Thyroid gland (tissue), 4 donors: ENCODE results near the gene SIRT4. TPM values are rescaled to one million over a fixed set of nuclear protein-coding genes. Genes with fewer than 3 reads are reported as not detected.

Source experiments
- DNase-seq, 2 donors: peaks; one replicate each; pipeline ENCODE4 v3.0.0-alpha.2; 2019
- H3K27ac ChIP-seq, 3 donors: fragments of 200-600 bp; sonication (generic); 1 replicate in 2 of 3; 2 replicates in 1 of 3; pipeline ENCODE4 v1.5.1; 2016 to 2019; ENCODE audit warnings: mild to moderate bottlenecking in 1 of 3, moderate library complexity in 1 of 3
- H3K27me3 ChIP-seq: fragments of 200-600 bp; sonication (generic); one replicate; pipeline ENCODE4 v1.5.1; 2019
- H3K36me3 ChIP-seq, 2 donors: fragments of 200-600 bp; sonication (generic); one replicate each; pipeline ENCODE4 v1.5.1; 2016 to 2019
- H3K4me1 ChIP-seq, 2 donors: fragments of 200-600 bp; sonication (generic); one replicate each; pipeline ENCODE4 v1.5.1; 2017 to 2019
- H3K4me3 ChIP-seq, 3 donors: fragments of 200-600 bp; sonication (generic); replicated peaks in 1 of 3; 1 replicate in 2 of 3; 2 replicates in 1 of 3; pipeline ENCODE4 v1.5.1; 2016; ENCODE audit warnings: mild to moderate bottlenecking in 1 of 3
- H3K9me3 ChIP-seq: fragments of 200-600 bp; sonication (generic); one replicate; pipeline ENCODE4 v1.5.1; 2017
- POLR2A ChIP-seq, 2 donors: fragments of 450-650 bp; IDR thresholded peaks; one replicate each; pipeline ENCODE4 v1.6.1; 2017; ENCODE audit warnings: antibody characterized with exemption in 2 of 2, mild to moderate bottlenecking in 2 of 2, moderate library complexity in 1 of 2
- WGBS, 2 donors: methylation state at CpG; one replicate each; pipeline ENCODE4 v1.1.5; 2017; 5-methylcytosine and 5-hydroxymethylcytosine counted together
- intact Hi-C: fragments of 100-400 bp; cut with DNase I; formaldehyde crosslinking; loops from one replicate; pipeline ENCODE4 v1.15.1; 2023
- total RNA-seq, 4 donors: library from RNA; depleted of rRNA; stranded (reverse); fragments of >200 nt; gene quantifications; one replicate each; pipeline ENCODE4 v1.2.3, GENCODE V29; 2016
- TF ChIP-seq, protein P1 (sequence below), 6 experiments: fragments of 200-600 bp in 3 of 6; fragments of 450-650 bp in 3 of 6; sonication (generic) in 3 of 6; IDR thresholded peaks; one replicate each; pipeline ENCODE4 v1.5.1; 2016 to 2019; ENCODE audit warnings: antibody characterized with exemption in 6 of 6, mild to moderate bottlenecking in 2 of 6, inconsistent platforms in 1 of 6, moderate library complexity in 1 of 6

SIRT4 gene
- total RNA-seq, 4 donors from 2014 or later, result 3.1 to 6.5 (median 3.8) TPM; not detected in 1

DNA sequence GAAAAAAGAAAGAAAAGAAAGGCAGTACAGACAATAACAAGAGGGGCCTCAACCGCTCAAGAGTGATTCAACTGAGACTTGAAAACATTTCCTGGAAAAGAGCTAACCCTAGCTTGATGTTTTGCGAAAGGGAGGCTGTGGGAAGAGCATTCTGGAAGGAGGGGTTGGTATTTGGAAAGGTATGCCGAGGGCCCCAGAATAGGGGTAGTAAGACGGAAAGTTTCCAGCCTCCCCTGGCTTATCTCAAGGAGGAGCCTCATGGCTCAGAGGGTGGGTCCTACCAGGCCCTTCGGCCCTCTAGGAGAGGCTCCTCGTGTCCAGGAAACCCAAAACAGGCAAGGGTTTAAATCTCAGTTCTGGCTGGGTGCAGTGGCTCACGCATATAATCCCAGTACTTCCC lies 18.8 kb upstream of the SIRT4 start:
- intact Hi-C loops, result no loop called here
- Histone ChIP-seq H3K27ac (no peak overlapping the region), H3K27me3 (no peaks in the 10 kb centered on the region), H3K9me3 (no peaks in the 10 kb centered on the region), H3K4me1 (peaks cover 0 to 8% of the 10 kb centered on the region in 2 donors), H3K36me3 (no peaks in the 10 kb centered on the region), H3K4me3 (no peak overlapping the region)
- TF ChIP-seq, protein P1, sequence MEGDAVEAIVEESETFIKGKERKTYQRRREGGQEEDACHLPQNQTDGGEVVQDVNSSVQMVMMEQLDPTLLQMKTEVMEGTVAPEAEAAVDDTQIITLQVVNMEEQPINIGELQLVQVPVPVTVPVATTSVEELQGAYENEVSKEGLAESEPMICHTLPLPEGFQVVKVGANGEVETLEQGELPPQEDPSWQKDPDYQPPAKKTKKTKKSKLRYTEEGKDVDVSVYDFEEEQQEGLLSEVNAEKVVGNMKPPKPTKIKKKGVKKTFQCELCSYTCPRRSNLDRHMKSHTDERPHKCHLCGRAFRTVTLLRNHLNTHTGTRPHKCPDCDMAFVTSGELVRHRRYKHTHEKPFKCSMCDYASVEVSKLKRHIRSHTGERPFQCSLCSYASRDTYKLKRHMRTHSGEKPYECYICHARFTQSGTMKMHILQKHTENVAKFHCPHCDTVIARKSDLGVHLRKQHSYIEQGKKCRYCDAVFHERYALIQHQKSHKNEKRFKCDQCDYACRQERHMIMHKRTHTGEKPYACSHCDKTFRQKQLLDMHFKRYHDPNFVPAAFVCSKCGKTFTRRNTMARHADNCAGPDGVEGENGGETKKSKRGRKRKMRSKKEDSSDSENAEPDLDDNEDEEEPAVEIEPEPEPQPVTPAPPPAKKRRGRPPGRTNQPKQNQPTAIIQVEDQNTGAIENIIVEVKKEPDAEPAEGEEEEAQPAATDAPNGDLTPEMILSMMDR (IDR thresholded peaks at IDR 0.05), result no peak
- no peak for TF ChIP-seq POLR2A (IDR thresholded peaks at IDR 0.05)
- no peak for DNase-seq
- 79 to 82% methylated on average over 6 to 7 of the region's 7 CpGs for WGBS, 2 donors

DNA sequence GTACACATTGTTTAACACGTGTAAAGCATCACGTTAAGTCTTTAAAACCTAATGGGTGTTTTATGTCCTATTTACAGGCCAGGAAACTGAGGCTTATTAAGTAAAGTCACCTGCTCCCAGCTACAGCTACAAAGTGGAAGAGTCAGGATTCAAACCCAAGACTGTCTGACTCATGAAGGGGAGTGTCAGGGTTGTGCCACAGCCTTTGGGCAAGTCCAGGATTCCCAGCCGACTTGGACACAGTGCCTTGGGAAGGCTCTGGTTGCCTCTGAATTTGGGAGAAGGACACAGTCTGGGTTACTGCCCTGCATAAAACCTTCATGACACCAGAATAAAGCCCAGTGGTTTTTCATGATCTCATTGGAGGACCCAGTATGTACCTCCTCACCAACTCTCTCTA lies 17.7 kb upstream of the SIRT4 start:
- Histone ChIP-seq H3K4me1 (peaks cover 0 to 4% of the 10 kb centered on the region in 2 donors), H3K27me3 (no peaks in the 10 kb centered on the region), H3K27ac (no peak overlapping the region), H3K9me3 (no peaks in the 10 kb centered on the region), H3K4me3 (no peak overlapping the region), H3K36me3 (no peaks in the 10 kb centered on the region)
- 83 to 92% methylated on average over 3 of the region's 3 CpGs for WGBS, 2 donors
- DNase-seq, result no peak
- intact Hi-C loops, result no loop called here
- TF ChIP-seq POLR2A (IDR thresholded peaks at IDR 0.05), result no peak
- TF ChIP-seq, protein P1 (IDR thresholded peaks at IDR 0.05), result no peak

DNA sequence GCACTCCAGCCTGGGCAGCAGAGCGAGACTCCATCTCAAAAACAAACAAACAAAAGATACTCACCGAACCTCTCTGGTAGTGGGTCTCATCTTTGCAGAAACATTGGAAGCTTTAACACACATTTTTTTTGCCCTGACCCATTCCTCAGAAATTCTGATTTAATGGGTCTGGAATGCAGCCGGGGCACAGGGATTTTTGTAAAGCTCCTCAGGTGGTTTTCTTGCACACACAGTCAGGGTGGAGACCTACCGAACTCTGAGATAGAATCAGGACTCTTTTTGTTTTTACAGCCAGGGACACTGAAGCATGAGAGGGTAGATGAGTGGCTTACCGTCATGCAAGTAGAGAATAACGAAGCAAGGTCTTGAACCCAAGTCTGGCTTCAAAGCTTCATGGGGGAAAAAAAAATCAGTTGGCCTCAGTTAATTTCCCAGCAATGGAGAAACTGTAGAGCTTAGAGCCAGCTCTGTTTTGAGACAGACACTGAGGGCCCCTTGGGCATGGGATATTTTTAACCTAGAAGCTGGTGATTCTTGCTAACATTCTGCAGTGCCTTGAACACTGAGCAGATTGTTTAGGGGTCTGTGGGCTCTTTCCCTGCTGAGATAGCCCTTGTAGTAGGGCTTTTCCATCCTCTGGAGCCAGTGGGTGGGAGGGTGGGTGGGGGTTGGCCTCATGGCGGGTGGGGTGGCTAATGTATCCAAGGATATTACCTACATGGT lies 15.2 kb upstream of the SIRT4 start:
- Histone ChIP-seq H3K4me3 (no peak overlapping the region), H3K36me3 (no peaks in the 10 kb centered on the region), H3K27me3 (no peaks in the 10 kb centered on the region), H3K4me1 (peaks cover 9% of the 10 kb centered on the region in 2 donors), H3K9me3 (no peaks in the 10 kb centered on the region), H3K27ac (no peak overlapping the region)
- DNase-seq, result no peak
- intact Hi-C loops, result no loop called here
- WGBS, 2 donors, result 37 to 46% methylated on average over 7 of the region's 7 CpGs
- TF ChIP-seq, protein P1 (IDR thresholded peaks at IDR 0.05), result no peak
- TF ChIP-seq POLR2A (IDR thresholded peaks at IDR 0.05), result no peak

DNA sequence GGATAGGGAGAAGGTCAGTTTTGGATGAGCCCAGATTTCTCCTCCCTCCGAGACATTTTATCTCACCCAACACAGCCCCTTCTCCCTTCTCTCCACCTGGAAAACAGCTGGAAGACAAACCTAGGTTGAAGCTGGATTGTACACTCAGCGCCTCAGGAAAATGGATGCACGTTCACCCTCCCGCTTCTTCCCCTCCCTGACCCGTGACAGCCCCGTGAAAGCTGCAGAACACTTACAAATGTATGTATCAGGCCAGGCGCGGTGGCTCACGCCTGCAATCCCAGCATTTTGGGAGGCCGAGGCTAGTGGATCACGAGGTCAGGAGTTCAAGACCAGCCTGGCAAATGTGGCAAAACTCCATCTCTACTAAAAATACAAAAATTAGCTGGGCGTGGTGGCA lies 14.6 kb upstream of the SIRT4 start:
- no peak overlapping the region for H3K4me3 ChIP-seq
- WGBS, 2 donors, result 87 to 89% methylated on average over 8 to 12 of the region's 12 CpGs
- no peaks in the 10 kb centered on the region for H3K36me3 ChIP-seq
- H3K27ac ChIP-seq, result no peak overlapping the region
- intact Hi-C loops, result no loop called here
- no peak for DNase-seq
- no peaks in the 10 kb centered on the region for H3K27me3 ChIP-seq
- TF ChIP-seq, protein P1 (IDR thresholded peaks at IDR 0.05), result no peak
- no peak for TF ChIP-seq POLR2A (IDR thresholded peaks at IDR 0.05)
- no peaks in the 10 kb centered on the region for H3K9me3 ChIP-seq
- peaks cover 5 to 9% of the 10 kb centered on the region in 2 donors for H3K4me1 ChIP-seq

DNA sequence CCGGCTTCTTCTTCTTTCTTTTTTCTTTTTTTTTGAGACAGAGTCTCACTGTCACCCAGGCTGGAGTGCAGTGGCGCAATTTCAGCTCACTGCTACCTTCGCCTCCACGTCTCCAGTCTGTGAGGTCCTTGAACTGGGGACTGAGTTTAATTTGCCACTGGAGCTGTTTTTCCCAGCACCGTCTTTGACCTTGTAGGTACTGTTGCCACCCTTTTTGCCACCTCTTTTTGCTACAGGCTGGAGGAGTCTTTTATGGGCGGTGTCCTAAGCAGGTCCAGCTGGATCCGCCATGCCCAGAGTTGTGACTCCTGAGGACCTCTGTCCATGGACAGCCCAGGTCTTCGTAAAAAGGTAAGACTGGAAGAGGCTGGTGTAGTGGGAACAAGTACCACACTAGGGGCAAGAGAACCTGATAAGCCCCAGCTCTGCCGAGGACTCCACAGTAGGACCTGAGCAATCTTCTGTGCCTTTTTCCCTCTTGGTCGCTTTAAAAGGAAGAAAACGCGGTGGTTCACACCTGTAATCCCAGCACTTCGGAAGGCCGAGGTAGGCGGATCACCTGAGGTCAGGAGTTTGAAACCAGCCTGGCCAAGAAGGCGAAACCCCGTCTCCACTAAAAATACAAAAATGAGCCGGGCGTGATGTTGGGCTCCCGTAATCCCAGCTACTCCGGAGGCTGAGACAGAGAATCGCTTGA lies 11.4 kb upstream of the SIRT4 start:
- 30 to 37% methylated on average over 18 to 22 of the region's 22 CpGs for WGBS, 2 donors
- intact Hi-C loops, result no loop called here
- TF ChIP-seq, protein P1 (IDR thresholded peaks at IDR 0.05), result no peak
- TF ChIP-seq POLR2A (IDR thresholded peaks at IDR 0.05), result no peak
- peaks cover 5 to 9% of the 10 kb centered on the region in 2 donors for H3K4me1 ChIP-seq
- no peaks in the 10 kb centered on the region for H3K36me3 ChIP-seq
- no peaks in the 10 kb centered on the region for H3K27me3 ChIP-seq
- H3K4me3 ChIP-seq, result no peak overlapping the region
- peak; percentile 27 to 28 for DNase-seq
- H3K27ac ChIP-seq, result peak overlapping the region; percentile 99
- no peaks in the 10 kb centered on the region for H3K9me3 ChIP-seq
